ENCODE measurements around the gene NAA16. TPM values are rescaled to one million over a fixed set of nuclear protein-coding genes. Genes with fewer than 3 reads are reported as not detected.

Gene NAA16
- total and polyA plus RNA-seq, 2 donors (not counting 1 experiment from before 2014, with no cell fraction given), result 14.3 to 33.5 TPM

GRCh38 chr13:41263261-41263971 is 47.7 kb upstream of the NAA16 start, which contains the start of gene MTRF1:
Gene MTRF1, minus strand, starts transcription at chr13:41263576. Its CDS starts 2,669 bp downstream, at chr13:41260907.
- TF ChIP-seq, protein P1, sequence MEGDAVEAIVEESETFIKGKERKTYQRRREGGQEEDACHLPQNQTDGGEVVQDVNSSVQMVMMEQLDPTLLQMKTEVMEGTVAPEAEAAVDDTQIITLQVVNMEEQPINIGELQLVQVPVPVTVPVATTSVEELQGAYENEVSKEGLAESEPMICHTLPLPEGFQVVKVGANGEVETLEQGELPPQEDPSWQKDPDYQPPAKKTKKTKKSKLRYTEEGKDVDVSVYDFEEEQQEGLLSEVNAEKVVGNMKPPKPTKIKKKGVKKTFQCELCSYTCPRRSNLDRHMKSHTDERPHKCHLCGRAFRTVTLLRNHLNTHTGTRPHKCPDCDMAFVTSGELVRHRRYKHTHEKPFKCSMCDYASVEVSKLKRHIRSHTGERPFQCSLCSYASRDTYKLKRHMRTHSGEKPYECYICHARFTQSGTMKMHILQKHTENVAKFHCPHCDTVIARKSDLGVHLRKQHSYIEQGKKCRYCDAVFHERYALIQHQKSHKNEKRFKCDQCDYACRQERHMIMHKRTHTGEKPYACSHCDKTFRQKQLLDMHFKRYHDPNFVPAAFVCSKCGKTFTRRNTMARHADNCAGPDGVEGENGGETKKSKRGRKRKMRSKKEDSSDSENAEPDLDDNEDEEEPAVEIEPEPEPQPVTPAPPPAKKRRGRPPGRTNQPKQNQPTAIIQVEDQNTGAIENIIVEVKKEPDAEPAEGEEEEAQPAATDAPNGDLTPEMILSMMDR (IDR thresholded peaks at IDR 0.05), result no peak
- TF ChIP-seq EZH2 (IDR thresholded peaks at IDR 0.05; ENCODE audit: borderline replicate concordance, insufficient read depth, low read depth, low read length, poor library complexity, severe bottlenecking), result no peak
- ChIA-PET POLR2A (interaction anchor here (0.8 to 0.9 kb wide), 3 partner anchors 49 to 698 kb away, joined by 3 to 4 read pairs (median 4); partner anchors contain the start of gene VWA8), CTCF (no interaction called here)
- peaks cover 3% of the 10 kb centered on the region for H3K9me3 Mint-ChIP-seq (ENCODE audit: insufficient read depth)
- H3K4me3 ChIP-seq (ENCODE audit: control extremely low read depth in 1 of 5, extremely low read depth in 1 of 5, insufficient read depth in 1 of 5, low read depth in 2 of 5, low read length in 4 of 5), result peak within 1 kb of the TSS; percentile 62 to 95 (median 76)
- intact Hi-C loops (cut with micrococcal nuclease), result loop anchor here (1.0 to 5.0 kb wide), 10 partner anchors 48 to 1007 kb away; partner anchors contain the start of genes DGKH, KBTBD6, KBTBD7 and MRPS31
- H3K27me3 ChIP-seq (replicated peaks in 1 of 4; ENCODE audit: control extremely low read depth in 1 of 4, control insufficient read depth in 3 of 4, insufficient read depth in 4 of 4, low read length in 3 of 4), result no peaks in the 10 kb centered on the region
- 0% methylated on average over 10 of the region's 32 CpGs for WGBS (ENCODE audit: insufficient coverage)
- peak; percentile 92 for ATAC-seq (ENCODE audit: low read depth)
- peaks cover 21% of the 10 kb centered on the region for H3K4me1 Mint-ChIP-seq
- H3K4me3 Mint-ChIP-seq, result peak within 1 kb of the TSS; percentile 96
- no peaks in the 10 kb centered on the region for H3K27me3 Mint-ChIP-seq
- peak within 1 kb of the TSS; percentile 93 for H2AFZ ChIP-seq (ENCODE audit: insufficient read depth, low read depth, low read length, poor library complexity, severe bottlenecking)
- peak within 1 kb of the TSS; percentile 74 for H3K4me2 ChIP-seq (replicated peaks; ENCODE audit: low read depth, low read length, poor library complexity, severe bottlenecking)
- peaks cover 6 to 7% of the 10 kb centered on the region in 2 donors for H3K4me1 ChIP-seq (ENCODE audit: control insufficient read depth in 2 of 2, insufficient read depth in 2 of 2, low read length in 2 of 2)
- no peaks in the 10 kb centered on the region for H4K20me1 ChIP-seq (ENCODE audit: control insufficient read depth, insufficient read depth, low read length, poor library complexity, severe bottlenecking)
- peak; percentile 92 for DNase-seq
- peaks cover 0 to 5% of the 10 kb centered on the region in 2 experiments for H3K36me3 ChIP-seq (replicated peaks in 1 of 2; ENCODE audit: control extremely low read depth in 1 of 2, control insufficient read depth in 1 of 2, extremely low read depth in 1 of 2, insufficient read depth in 2 of 2, low read length in 1 of 2)
- H3K27ac ChIP-seq (ENCODE audit: low read length in 2 of 2), result peak within 1 kb of the TSS; percentile 79 to 92
- peak within 1 kb of the TSS; percentile 86 for H3K9ac ChIP-seq (ENCODE audit: low read length)
- H3K79me2 ChIP-seq (ENCODE audit: control insufficient read depth, insufficient read depth, low read length), result no peaks in the 10 kb centered on the region
- peak within 1 kb of the TSS; percentile 98 for H3K27ac Mint-ChIP-seq
- H3K9me3 ChIP-seq (ENCODE audit: control extremely low read depth in 1 of 3, control insufficient read depth in 2 of 3, insufficient read depth in 1 of 3, low read length in 2 of 3), result peaks cover 0 to 12% (median 10%) of the 10 kb centered on the region in 3 donors

DNA sequence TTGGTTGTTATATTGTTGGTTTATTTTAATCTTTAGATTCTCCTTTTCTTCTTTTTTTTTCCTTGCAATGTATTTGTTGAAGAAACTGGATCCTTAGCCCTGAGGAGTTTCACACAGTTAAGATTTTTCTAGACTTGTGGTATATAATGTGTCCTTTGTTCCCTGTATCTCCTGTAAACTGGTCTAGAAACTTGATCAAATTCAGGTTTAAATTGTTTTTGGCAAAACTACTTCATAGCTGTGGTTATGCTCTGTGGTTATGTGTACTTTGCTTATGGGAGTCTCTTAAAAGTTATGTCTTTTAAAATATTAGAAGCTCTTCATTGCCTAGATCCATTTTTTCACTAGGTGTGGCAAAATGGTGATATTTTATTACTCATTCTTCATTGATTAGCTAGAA is 44.0 kb upstream of the NAA16 start:
- H3K4me3 Mint-ChIP-seq, result no peak overlapping the region
- H3K4me1 ChIP-seq (ENCODE audit: control insufficient read depth in 2 of 2, insufficient read depth in 2 of 2, low read length in 2 of 2), result peaks cover 13 to 15% of the 10 kb centered on the region in 2 donors
- no peak overlapping the region for H3K9ac ChIP-seq (ENCODE audit: low read length)
- H3K9me3 Mint-ChIP-seq (ENCODE audit: insufficient read depth), result peaks cover 5% of the 10 kb centered on the region
- ChIA-PET POLR2A (no interaction called here), CTCF (interaction anchor here (0.7 kb wide), 1 partner anchor 1633 kb away, joined by 3 read pairs; no protein-coding TSS in a partner anchor)
- no peaks in the 10 kb centered on the region for H3K79me2 ChIP-seq (ENCODE audit: control insufficient read depth, insufficient read depth, low read length)
- no peak for DNase-seq
- H3K36me3 ChIP-seq (replicated peaks in 1 of 2; ENCODE audit: control extremely low read depth in 1 of 2, control insufficient read depth in 1 of 2, extremely low read depth in 1 of 2, insufficient read depth in 2 of 2, low read length in 1 of 2), result no peaks in the 10 kb centered on the region
- H3K27me3 ChIP-seq (replicated peaks in 1 of 4; ENCODE audit: control extremely low read depth in 1 of 4, control insufficient read depth in 3 of 4, insufficient read depth in 4 of 4, low read length in 3 of 4), result no peaks in the 10 kb centered on the region
- intact Hi-C loops (cut with micrococcal nuclease), result no loop called here
- peaks cover 22% of the 10 kb centered on the region for H3K4me1 Mint-ChIP-seq
- no peak for TF ChIP-seq EZH2 (IDR thresholded peaks at IDR 0.05; ENCODE audit: borderline replicate concordance, insufficient read depth, low read depth, low read length, poor library complexity, severe bottlenecking)
- TF ChIP-seq, protein P1 (IDR thresholded peaks at IDR 0.05), result no peak
- ATAC-seq (ENCODE audit: low read depth), result no peak
- no peak overlapping the region for H3K27ac Mint-ChIP-seq
- H4K20me1 ChIP-seq (ENCODE audit: control insufficient read depth, insufficient read depth, low read length, poor library complexity, severe bottlenecking), result no peaks in the 10 kb centered on the region
- H3K4me2 ChIP-seq (replicated peaks; ENCODE audit: low read depth, low read length, poor library complexity, severe bottlenecking), result no peak overlapping the region
- H3K9me3 ChIP-seq (ENCODE audit: control extremely low read depth in 1 of 3, control insufficient read depth in 2 of 3, insufficient read depth in 1 of 3, low read length in 2 of 3), result peaks cover 0 to 17% (median 11%) of the 10 kb centered on the region in 3 donors
- H3K27me3 Mint-ChIP-seq, result no peaks in the 10 kb centered on the region
- H2AFZ ChIP-seq (ENCODE audit: insufficient read depth, low read depth, low read length, poor library complexity, severe bottlenecking), result no peak overlapping the region
- H3K4me3 ChIP-seq (ENCODE audit: control extremely low read depth in 1 of 5, extremely low read depth in 1 of 5, insufficient read depth in 1 of 5, low read depth in 2 of 5, low read length in 4 of 5), result no peak overlapping the region
- H3K27ac ChIP-seq (ENCODE audit: low read length in 2 of 2), result no peak overlapping the region
